ENCODE measurements around the gene RILPL1. TPM values are rescaled to one million over a fixed set of nuclear protein-coding genes. Genes with fewer than 3 reads are reported as not detected.

RILPL1 gene
- total RNA-seq, 1 donor from 2014 or later: 1.5 TPM

GRCh38 chr12:123528858-123529257 is 4.7 kb downstream of the RILPL1 start:
- Histone ChIP-seq H3K36me3 (peaks cover 1 to 6% of the 10 kb centered on the region in 2 donors), H3K4me1 (peaks cover 0 to 19% of the 10 kb centered on the region in 2 donors), H3K27me3 (no peaks in the 10 kb centered on the region), H3K4me3 (no peak overlapping the region), H3K27ac (no peak overlapping the region), H3K9me3 (no peaks in the 10 kb centered on the region)
- no peak for DNase-seq (ENCODE audit: low spot score in 2 of 2)
- intact Hi-C loops (cut with DNase I): no loop called here
- no peak for TF ChIP-seq CTCF (IDR thresholded peaks at IDR 0.05)

GRCh38 chr12:123526542-123527080 is 6.9 kb downstream of the RILPL1 start:
- Histone ChIP-seq H3K27me3 (no peaks in the 10 kb centered on the region), H3K36me3 (peaks cover 23 to 28% of the 10 kb centered on the region in 2 donors), H3K4me3 (no peak overlapping the region), H3K4me1 (peaks cover 0 to 7% of the 10 kb centered on the region in 2 donors), H3K27ac (no peak overlapping the region), H3K9me3 (no peaks in the 10 kb centered on the region)
- no peak for DNase-seq (ENCODE audit: low spot score in 2 of 2)
- intact Hi-C loops (cut with DNase I): no loop called here
- TF ChIP-seq CTCF (IDR thresholded peaks at IDR 0.05): no peak

- H3K36me3 ChIP-seq: peaks cover 27 to 41% of the 10 kb centered on the region in 2 donors
- peaks cover 3 to 10% of the 10 kb centered on the region in 2 donors for H3K4me1 ChIP-seq
- intact Hi-C loops (cut with DNase I): no loop called here
- no peak for TF ChIP-seq CTCF (IDR thresholded peaks at IDR 0.05)
- H3K27ac ChIP-seq: no peak overlapping the region
- no peaks in the 10 kb centered on the region for H3K9me3 ChIP-seq
- H3K4me3 ChIP-seq: no peak overlapping the region
- no peak for DNase-seq (ENCODE audit: low spot score in 2 of 2)
- no peaks in the 10 kb centered on the region for H3K27me3 ChIP-seq
Measured at GRCh38 chr12:123524378-123524777, 9.1 kb downstream of the RILPL1 start.

- intact Hi-C loops (cut with DNase I): no loop called here
- H3K9me3 ChIP-seq: no peaks in the 10 kb centered on the region
Measured at GRCh38 chr12:123523518-123523917, 10.0 kb downstream of the RILPL1 start.

GRCh38 chr12:123522164-123522563 is 11.4 kb downstream of the RILPL1 start:
- H3K9me3 ChIP-seq: no peaks in the 10 kb centered on the region
- H3K27me3 ChIP-seq: no peaks in the 10 kb centered on the region
- intact Hi-C loops (cut with DNase I): no loop called here
- no peak overlapping the region for H3K27ac ChIP-seq
- H3K4me3 ChIP-seq: no peak overlapping the region
- DNase-seq (ENCODE audit: low spot score in 2 of 2): no peak
- H3K36me3 ChIP-seq: peaks cover 38 to 47% of the 10 kb centered on the region in 2 donors
- H3K4me1 ChIP-seq: peaks cover 6 to 15% of the 10 kb centered on the region in 2 donors
- TF ChIP-seq CTCF (IDR thresholded peaks at IDR 0.05): no peak

More at GRCh38 chr12:123523518-123523917, 10.0 kb downstream of the RILPL1 start:
- Histone ChIP-seq H3K4me3 (no peak overlapping the region), H3K27ac (no peak overlapping the region), H3K36me3 (peaks cover 27 to 41% of the 10 kb centered on the region in 2 donors), H3K4me1 (peaks cover 6 to 15% of the 10 kb centered on the region in 2 donors), H3K27me3 (no peaks in the 10 kb centered on the region)
- TF ChIP-seq CTCF (IDR thresholded peaks at IDR 0.05): no peak
- no peak for DNase-seq (ENCODE audit: low spot score in 2 of 2)
